ENCODE data around the gene C8A.

GRCh38 chr1:56903778-56904177 lies 49.2 kb downstream of the C8A start:
- TF ChIP-seq CTCF (IDR thresholded peaks at IDR 0.05; ENCODE audit: low read depth, low read length) (no peak), POLR2A (IDR thresholded peaks at IDR 0.05; ENCODE audit: extremely low read depth, insufficient read length) (no peak), MAX (IDR thresholded peaks at IDR 0.05; ENCODE audit: low read depth, low read length) (no peak)
